Testis (tissue), 3 donors: ENCODE results near the gene SFMBT1. TPM values are rescaled to one million over a fixed set of nuclear protein-coding genes. Genes with fewer than 3 reads are reported as not detected.
A peak's percentile ranks its signal among the peaks of the same experiment; 100 is the strongest.
"Not testable (repeated sequence)": the region's sequence is repeated elsewhere in the genome, so short reads cannot be mapped to it uniquely, and the experiment has no call there.

Experiments used
- DNase-seq: peaks from one replicate; pipeline ENCODE4 v3.0.0-alpha.2; 2019
- H3K27ac ChIP-seq, 2 donors: fragments of 200-600 bp; sonication (generic); one replicate each; pipeline ENCODE4 v1.5.1; 2019
- H3K27me3 ChIP-seq: fragments of 200-600 bp; sonication (generic); one replicate; pipeline ENCODE4 v1.5.1; 2019
- H3K36me3 ChIP-seq: fragments of 200-600 bp; sonication (generic); one replicate; pipeline ENCODE4 v1.5.1; 2017; ENCODE audit warnings: low read depth; ENCODE audit errors: missing control alignments
- H3K4me1 ChIP-seq: fragments of 200-600 bp; sonication (generic); one replicate; pipeline ENCODE4 v1.5.1; 2019
- H3K4me3 ChIP-seq, 2 donors: fragments of 200-600 bp; sonication (generic); one replicate each; pipeline ENCODE4 v1.5.1; 2017 to 2019
- H3K9me3 ChIP-seq: fragments of 200-600 bp; sonication (generic); one replicate; pipeline ENCODE4 v1.5.1; 2017
- POLR2A ChIP-seq: fragments of 450-650 bp; IDR thresholded peaks from one replicate; pipeline ENCODE4 v1.6.1; 2017; ENCODE audit warnings: antibody characterized with exemption, mild to moderate bottlenecking, moderate library complexity
- WGBS, 2 donors: methylation state at CpG; one replicate each; pipeline ENCODE4 v1.1.5; 2018; 5-methylcytosine and 5-hydroxymethylcytosine counted together
- intact Hi-C: fragments of 100-400 bp; cut with DNase I; formaldehyde crosslinking; loops from one replicate; pipeline ENCODE4 v1.15.1; 2023; ENCODE audit warnings: low total_unique reads
- polyA plus RNA-seq: library from polyadenylated mRNA; stranded (reverse); fragments of 350-450 nt; fragmentation: Illumina TruSeq; extraction: RNeasy Lipid Tissue Mini Kit (QIAGEN cat#74804); gene quantifications from one replicate; pipeline ENCODE4 v1.2.3, GENCODE V29; 2014; ENCODE audit warnings: low read depth, low replicate concordance; ENCODE audit not compliant: insufficient read depth
- total RNA-seq, 2 donors: library from RNA; depleted of rRNA; stranded (reverse); fragments of >200 nt; gene quantifications; one replicate each; pipeline ENCODE4 v1.2.3, GENCODE V29; 2016
- TF ChIP-seq, protein P1 (sequence below), 3 experiments: fragments of 450-650 bp in 2 of 3; fragments of 200-600 bp in 1 of 3; sonication (generic) in 1 of 3; IDR thresholded peaks; one replicate each; pipeline ENCODE4 v1.5.1; 2016 to 2019; ENCODE audit warnings: antibody characterized with exemption in 3 of 3, mild to moderate bottlenecking in 2 of 3, moderate library complexity in 1 of 3

The SFMBT1 gene
- total and polyA plus RNA-seq, 3 donors from 2014 or later: 82.4 to 158 (median 143) TPM

- H3K27me3 ChIP-seq: no peaks in the 10 kb centered on the region
- no peak overlapping the region for H3K27ac ChIP-seq
- no peaks in the 10 kb centered on the region for H3K36me3 ChIP-seq
- no peak for TF ChIP-seq POLR2A
- TF ChIP-seq, protein P1, sequence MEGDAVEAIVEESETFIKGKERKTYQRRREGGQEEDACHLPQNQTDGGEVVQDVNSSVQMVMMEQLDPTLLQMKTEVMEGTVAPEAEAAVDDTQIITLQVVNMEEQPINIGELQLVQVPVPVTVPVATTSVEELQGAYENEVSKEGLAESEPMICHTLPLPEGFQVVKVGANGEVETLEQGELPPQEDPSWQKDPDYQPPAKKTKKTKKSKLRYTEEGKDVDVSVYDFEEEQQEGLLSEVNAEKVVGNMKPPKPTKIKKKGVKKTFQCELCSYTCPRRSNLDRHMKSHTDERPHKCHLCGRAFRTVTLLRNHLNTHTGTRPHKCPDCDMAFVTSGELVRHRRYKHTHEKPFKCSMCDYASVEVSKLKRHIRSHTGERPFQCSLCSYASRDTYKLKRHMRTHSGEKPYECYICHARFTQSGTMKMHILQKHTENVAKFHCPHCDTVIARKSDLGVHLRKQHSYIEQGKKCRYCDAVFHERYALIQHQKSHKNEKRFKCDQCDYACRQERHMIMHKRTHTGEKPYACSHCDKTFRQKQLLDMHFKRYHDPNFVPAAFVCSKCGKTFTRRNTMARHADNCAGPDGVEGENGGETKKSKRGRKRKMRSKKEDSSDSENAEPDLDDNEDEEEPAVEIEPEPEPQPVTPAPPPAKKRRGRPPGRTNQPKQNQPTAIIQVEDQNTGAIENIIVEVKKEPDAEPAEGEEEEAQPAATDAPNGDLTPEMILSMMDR (IDR thresholded peaks at IDR 0.05): no peak
- no peaks in the 10 kb centered on the region for H3K4me1 ChIP-seq
- no peak for DNase-seq
- 95% methylated on average over 2 of the region's 2 CpGs for WGBS, 2 donors
- H3K4me3 ChIP-seq: no peak overlapping the region
- no peaks in the 10 kb centered on the region for H3K9me3 ChIP-seq
- intact Hi-C loops: no loop called here
Observed at GRCh38 chr3:53056442-53056841, 10.6 kb upstream of the SFMBT1 start.

- H3K9me3 ChIP-seq, intact Hi-C loops, DNase-seq, H3K27ac ChIP-seq, H3K27me3 ChIP-seq, H3K4me1 ChIP-seq, H3K36me3 ChIP-seq, H3K4me3 ChIP-seq: not testable (repeated sequence)
- WGBS, 2 donors: 91 to 92% methylated on average over 6 to 7 of the region's 7 CpGs
Observed at GRCh38 chr3:53054233-53054632, 8.4 kb upstream of the SFMBT1 start.

- WGBS, 2 donors: 96 to 97% methylated on average over 2 of the region's 2 CpGs
- Histone ChIP-seq H3K27me3 (no peaks in the 10 kb centered on the region), H3K27ac (no peak overlapping the region), H3K9me3 (no peaks in the 10 kb centered on the region), H3K4me3 (no peak overlapping the region), H3K4me1 (no peaks in the 10 kb centered on the region), H3K36me3 (no peaks in the 10 kb centered on the region)
- no peak for DNase-seq
- intact Hi-C loops: no loop called here
- TF ChIP-seq, protein P1 (IDR thresholded peaks at IDR 0.05): no peak
- TF ChIP-seq POLR2A: no peak
Observed at GRCh38 chr3:53051929-53052328, 6.1 kb upstream of the SFMBT1 start.

- H3K4me3 ChIP-seq: no peak overlapping the region
- DNase-seq: no peak
- H3K27me3 ChIP-seq: no peaks in the 10 kb centered on the region
- no peaks in the 10 kb centered on the region for H3K36me3 ChIP-seq
- H3K9me3 ChIP-seq: no peaks in the 10 kb centered on the region
- no peak for TF ChIP-seq POLR2A
- TF ChIP-seq, protein P1 (IDR thresholded peaks at IDR 0.05): no peak
- intact Hi-C loops: no loop called here
- 86 to 87% methylated on average over 8 of the region's 8 CpGs for WGBS, 2 donors
- no peak overlapping the region for H3K27ac ChIP-seq
- no peaks in the 10 kb centered on the region for H3K4me1 ChIP-seq
Observed at GRCh38 chr3:53049987-53050386, 4.1 kb upstream of the SFMBT1 start.

- Histone ChIP-seq H3K4me1 (peaks cover 6% of the 10 kb centered on the region), H3K27me3 (no peaks in the 10 kb centered on the region), H3K27ac (peak overlapping the region in 1 of 2 donors; percentile 92), H3K36me3 (no peaks in the 10 kb centered on the region), H3K9me3 (no peaks in the 10 kb centered on the region), H3K4me3 (peak overlapping the region; percentile 79 to 93)
- TF ChIP-seq POLR2A: no peak
- TF ChIP-seq, protein P1 (IDR thresholded peaks at IDR 0.05): peak; percentile 10 to 28 (median 13)
- intact Hi-C loops: no loop called here
- peak; percentile 67 for DNase-seq
- 4 to 7% methylated on average over 28 to 47 of the region's 113 CpGs for WGBS, 2 donors
Observed at GRCh38 chr3:53046171-53047170, 598 bp upstream of the SFMBT1 start.
